HepG2 (cell line): ENCODE measurements around the gene HK2. TPM values are rescaled to one million over a fixed set of nuclear protein-coding genes. Genes with fewer than 3 reads are reported as not detected.

Experiments used
- ATAC-seq: fragments of 200-7000 bp; cut with Tn5 transposase; 3 replicates; pipeline ENCODE4 v1.9.1; 2020; ENCODE audit warnings: mild to moderate bottlenecking, moderate library complexity
- BruUV-seq: library from RNA; stranded (reverse); fragments of 400-500 nt; replicated peaks from 2 replicates; lab custom pipeline; 2021; lab: Mats Ljungman, UMichigan
- CTCF ChIA-PET: fragments of 300-600 bp; formaldehyde crosslinking; extraction: SDS; loops from one replicate; lab custom pipeline; 2021; ENCODE audit warnings: low total read pairs, inconsistent platforms, low intra/inter-chr PET ratio; lab: Yijun Ruan, JAX
- POLR2A ChIA-PET: fragments of 350-600 bp; sonication (Branson Sonifier 250); formaldehyde crosslinking; loops from one replicate; lab custom pipeline; 2020; ENCODE audit warnings: antibody characterized with exemption, inconsistent platforms; lab: Yijun Ruan, JAX
- DNase-seq: peaks from one replicate; pipeline ENCODE4 v3.0.0-alpha.2; 2015; ENCODE audit warnings: low spot score
- FAIRE-seq: peaks from 3 replicates; lab custom pipeline; 2011; peaks lifted over from hg19 to GRCh38; lab: Jason Lieb, UNC
- H2AFZ ChIP-seq: one replicate; pipeline ENCODE4 v1.6.1; 2011; ENCODE audit warnings: low read length, inconsistent platforms
- H3K27ac ChIP-seq: fragments of 300-600 bp; 3 replicates; pipeline ENCODE4 v1.8.0; 2011; ENCODE audit warnings: mixed run types, mild to moderate bottlenecking, mixed read lengths, low read length, inconsistent platforms; ENCODE audit not compliant: insufficient read depth; ENCODE audit errors: extremely low read length
- H3K27me3 ChIP-seq, 2 experiments: fragments of 200-600 bp in 1 of 2; 2 replicates in 1 of 2; 3 replicates in 1 of 2; pipeline versions ENCODE4 v1.6.0 to v1.8.0; 2011; ENCODE audit warnings: low read length in 2 of 2, mild to moderate bottlenecking in 2 of 2, moderate library complexity in 2 of 2, inconsistent platforms in 1 of 2; ENCODE audit not compliant: insufficient read depth in 2 of 2, control insufficient read depth in 1 of 2
- H3K36me3 ChIP-seq, 2 experiments: fragments of 200-600 bp in 1 of 2; replicated peaks in 1 of 2; 2 replicates in 1 of 2; 3 replicates in 1 of 2; pipeline versions ENCODE4 v1.5.1 to v1.8.0; 2011; ENCODE audit warnings: low read length in 2 of 2, inconsistent platforms in 1 of 2; ENCODE audit not compliant: insufficient read depth in 2 of 2, control insufficient read depth in 1 of 2
- H3K4me1 ChIP-seq: 2 replicates; pipeline ENCODE4 v1.5.1; 2012; ENCODE audit warnings: low read length, inconsistent platforms; ENCODE audit not compliant: insufficient read depth
- H3K4me2 ChIP-seq: 2 replicates; pipeline ENCODE4 v1.6.0; 2011; ENCODE audit warnings: low read depth, low read length, inconsistent platforms
- H3K4me3 ChIP-seq, 3 experiments: fragments of 200-600 bp in 1 of 3; sonication (generic), shearing (Covaris generic) in 1 of 3; replicated peaks in 1 of 3; 2 replicates each; pipeline ENCODE4 v1.5.1; 2011 to 2016; ENCODE audit warnings: low read length in 3 of 3, inconsistent platforms in 2 of 3, low read depth in 2 of 3, mild to moderate bottlenecking in 2 of 3, control low read depth in 1 of 3, mixed read lengths in 1 of 3; ENCODE audit not compliant: insufficient read depth in 1 of 3
- H3K79me2 ChIP-seq: one replicate; pipeline ENCODE4 v1.6.1; 2011; ENCODE audit warnings: low read length, inconsistent platforms; ENCODE audit not compliant: insufficient read depth
- H3K9ac ChIP-seq: 2 replicates; pipeline ENCODE4 v1.6.0; 2011; ENCODE audit warnings: mild to moderate bottlenecking, low read depth, low read length, inconsistent platforms; ENCODE audit not compliant: insufficient read depth
- H3K9me3 ChIP-seq: 2 replicates; pipeline ENCODE4 v1.5.1; 2012; ENCODE audit warnings: mild to moderate bottlenecking, low read length
- H4K20me1 ChIP-seq: 2 replicates; pipeline ENCODE4 v1.6.0; 2011; ENCODE audit warnings: inconsistent platforms, mild to moderate bottlenecking, low read length, moderate library complexity; ENCODE audit not compliant: insufficient read depth
- FOXJ3 ChIP-seq: sonication (generic); formaldehyde crosslinking; IDR thresholded peaks from 2 replicates; pipeline ENCODE4 v1.4.0; 2020; ENCODE audit warnings: missing genetic modification reagents, mild to moderate bottlenecking, borderline replicate concordance
- NR0B2 ChIP-seq: sonication (generic); formaldehyde crosslinking; IDR thresholded peaks from 2 replicates; pipeline ENCODE4 v1.4.0; 2020; ENCODE audit warnings: mild to moderate bottlenecking, missing genetic modification reagents
- PLSCR1 ChIP-seq: sonication (generic); formaldehyde crosslinking; IDR thresholded peaks from 2 replicates; pipeline ENCODE4 v1.5.0; 2020; ENCODE audit warnings: missing genetic modification reagents, mild to moderate bottlenecking, borderline replicate concordance
- ZFAT ChIP-seq: sonication (generic); formaldehyde crosslinking; conservative IDR thresholded peaks from 2 replicates; pipeline ENCODE4 v1.8.1; 2023; ENCODE audit warnings: missing genetic modification reagents, inconsistent platforms
- ZHX1 ChIP-seq: sonication (generic); formaldehyde crosslinking; IDR thresholded peaks from 2 replicates; pipeline ENCODE4 v1.8.1; 2022; ENCODE audit warnings: low read depth, mild to moderate bottlenecking, missing genetic modification reagents
- ZNF225 ChIP-seq: sonication (generic); formaldehyde crosslinking; IDR thresholded peaks from 2 replicates; pipeline ENCODE4 v1.4.0; 2020; ENCODE audit warnings: mild to moderate bottlenecking, missing genetic modification reagents
- ZNF432 ChIP-seq: sonication (generic); formaldehyde crosslinking; IDR thresholded peaks from 2 replicates; pipeline ENCODE4 v1.5.0; 2020; ENCODE audit warnings: missing genetic modification reagents, mild to moderate bottlenecking, borderline replicate concordance
- ZNF44 ChIP-seq: sonication (generic); formaldehyde crosslinking; IDR thresholded peaks from 2 replicates; pipeline ENCODE4 v1.5.1; 2020; ENCODE audit warnings: mild to moderate bottlenecking, missing genetic modification reagents
- ZNF747 ChIP-seq: sonication (generic); formaldehyde crosslinking; IDR thresholded peaks from 2 replicates; pipeline ENCODE4 v1.8.1; 2023; ENCODE audit warnings: missing genetic modification reagents, mild to moderate bottlenecking, borderline replicate concordance
- WGBS: methylation state at CpG from one replicate; pipeline ENCODE4 v1.1.6; 2017; ENCODE audit warnings: low lambda C conversion rate; 5-methylcytosine and 5-hydroxymethylcytosine counted together
- in situ Hi-C: cut with HindIII; loops from 2 replicates; pipeline ENCODE4 v1.10.0; 2017; ENCODE audit warnings: low pct_unique_long_range_greater_than_20kb; ENCODE audit not compliant: extremely low pct_ligation_motif_present
- intact Hi-C: fragments of 100-400 bp; cut with micrococcal nuclease; formaldehyde crosslinking; loops from one replicate; pipeline ENCODE4 v1.10.0; 2022; ENCODE audit not compliant: unreplicated experiment
- polyA plus RNA-seq, 8 experiments: library from polyadenylated mRNA; depleted of rRNA in 3 of 8; stranded (reverse) in 7 of 8; unstranded in 1 of 8; fragments of >200 nt; fragmentation: Illumina TruSeq in 4 of 8; extraction: Trizol in 4 of 8; gene quantifications; 2 replicates each; pipeline versions ENCODE4 v1.2.1 to v1.2.3, GENCODE V29; 2011 to 2016; ENCODE audit warnings: low read depth in 4 of 8, missing spikeins in 1 of 8, mixed read lengths in 1 of 8; ENCODE audit not compliant: insufficient read depth in 1 of 8
- total RNA-seq, 5 experiments: library from RNA; depleted of rRNA; stranded (reverse); fragments of >200 nt; fragmentation: Illumina TruSeq; extraction: Trizol; gene quantifications; 2 replicates each; pipeline ENCODE4 v1.2.3, GENCODE V29; 2016; ENCODE audit warnings: low read depth in 1 of 5

The HK2 gene
- total and polyA plus RNA-seq, 2 of the 13 experiments (the other 11 are each of a cell fraction or from before 2014, with no cell fraction given), result 13.2 to 101 TPM

- no peak overlapping the region for H3K4me3 ChIP-seq
- no peak for TF ChIP-seq ZHX1 (CRISPR knock-in tag)
- no peak for TF ChIP-seq ZFAT (CRISPR knock-in tag)
- TF ChIP-seq NR0B2 (CRISPR knock-in tag), result no peak
- TF ChIP-seq ZNF225 (CRISPR knock-in tag), result no peak
- no peak for TF ChIP-seq FOXJ3
- TF ChIP-seq PLSCR1, result no peak
- no peak for TF ChIP-seq ZNF44
- no peak for TF ChIP-seq ZNF747 (CRISPR knock-in tag)
- no peak for TF ChIP-seq ZNF432
- no peaks in the 10 kb centered on the region for H3K9me3 ChIP-seq
- FAIRE-seq (no peak), ATAC-seq (no peak), DNase-seq (no peak)
- ChIA-PET CTCF (no interaction called here), POLR2A (no interaction called here)
- in situ Hi-C loops, result loop anchor here (10.0 kb wide), 1 partner anchor 334 kb away; no protein-coding TSS in a partner anchor
- no TSS peak for BruUV-seq
- WGBS, result 49% methylated on average over 4 of the region's 4 CpGs
- peaks cover 0 to 11% of the 10 kb centered on the region in 2 experiments; a peak in 1 of 5 replicates for H3K27me3 ChIP-seq
- intact Hi-C loops, result no loop called here
- H4K20me1 ChIP-seq, result no peaks in the 10 kb centered on the region
- no peak overlapping the region for H2AFZ ChIP-seq
- no peaks in the 10 kb centered on the region for H3K36me3 ChIP-seq
- peaks cover 20% of the 10 kb centered on the region for H3K4me1 ChIP-seq
- no peaks in the 10 kb centered on the region for H3K79me2 ChIP-seq
- H3K9ac ChIP-seq, result no peak overlapping the region
- H3K4me2 ChIP-seq, result no peak overlapping the region
- no peak overlapping the region for H3K27ac ChIP-seq
These were observed 77.1 kb downstream of the HK2 start for GRCh38 chr2:74911061-74911460.
